ENCODE data around the gene TBCK.
A peak's percentile ranks its signal among the peaks of the same experiment; 100 is the strongest.
"Not testable (repeated sequence)": the region's sequence is repeated elsewhere in the genome, so short reads cannot be mapped to it uniquely, and the experiment has no call there.

Gene TBCK

GRCh38 chr4:106111778-106112469 is 204.1 kb downstream of the TBCK start:
- WGBS (ENCODE audit: insufficient coverage): 100% methylated on average over 2 of the region's 2 CpGs
- H3K27me3 ChIP-seq (replicated peaks in 2 of 5; ENCODE audit: control insufficient read depth in 4 of 5, insufficient read depth in 5 of 5, low read length in 4 of 5); POLR2A ChIA-PET; H3K4me3 ChIP-seq (ENCODE audit: control insufficient read depth in 1 of 7, extremely low read depth in 1 of 7, insufficient read depth in 4 of 7, low read depth in 2 of 7, low read length in 6 of 7); CTCF ChIA-PET; H3K27ac ChIP-seq (ENCODE audit: insufficient read depth in 1 of 2, low read depth in 1 of 2, low read length in 2 of 2, poor library complexity in 1 of 2, severe bottlenecking in 2 of 2); H3K4me1 ChIP-seq (ENCODE audit: control extremely low read depth in 1 of 4, control insufficient read depth in 4 of 4, insufficient read depth in 4 of 4, low read length in 3 of 4): not testable (repeated sequence)
- Histone ChIP-seq H3K9me3 (ENCODE audit: control extremely low read depth in 1 of 5, control insufficient read depth in 4 of 5, insufficient read depth in 2 of 5, low read depth in 1 of 5, low read length in 4 of 5) (peaks cover 0 to 59% (median 32%) of the 10 kb centered on the region in 5 experiments), H3K36me3 (ENCODE audit: control insufficient read depth in 4 of 4, insufficient read depth in 4 of 4, low read length in 3 of 4) (peaks cover 16 to 77% (median 26%) of the 10 kb centered on the region in 4 experiments)
- DNase-seq: peak in 2 of 3 donors; percentile 9 to 12

- H3K36me3 ChIP-seq (ENCODE audit: control insufficient read depth in 4 of 4, insufficient read depth in 4 of 4, low read length in 3 of 4): peaks cover 17 to 76% (median 28%) of the 10 kb centered on the region in 4 experiments
- H3K27me3 ChIP-seq (replicated peaks in 2 of 5; ENCODE audit: control insufficient read depth in 4 of 5, insufficient read depth in 5 of 5, low read length in 4 of 5): no peaks in the 10 kb centered on the region
- no peak overlapping the region for H3K4me3 ChIP-seq (ENCODE audit: control insufficient read depth in 1 of 7, extremely low read depth in 1 of 7, insufficient read depth in 4 of 7, low read depth in 2 of 7, low read length in 6 of 7)
- peaks cover 0 to 59% (median 32%) of the 10 kb centered on the region in 5 experiments for H3K9me3 ChIP-seq (ENCODE audit: control extremely low read depth in 1 of 5, control insufficient read depth in 4 of 5, insufficient read depth in 2 of 5, low read depth in 1 of 5, low read length in 4 of 5)
- ChIA-PET CTCF (no interaction called here), POLR2A (no interaction called here)
- no peak overlapping the region for H3K27ac ChIP-seq (ENCODE audit: insufficient read depth in 1 of 2, low read depth in 1 of 2, low read length in 2 of 2, poor library complexity in 1 of 2, severe bottlenecking in 2 of 2)
- WGBS (ENCODE audit: insufficient coverage): 97% methylated on average over 6 of the region's 6 CpGs
- H3K4me1 ChIP-seq (ENCODE audit: control extremely low read depth in 1 of 4, control insufficient read depth in 4 of 4, insufficient read depth in 4 of 4, low read length in 3 of 4): no peaks in the 10 kb centered on the region
- no peak for DNase-seq
These were observed 206.1 kb downstream of the TBCK start for GRCh38 chr4:106109929-106110328.

GRCh38 chr4:106105697-106106096 is 210.3 kb downstream of the TBCK start:
- WGBS (ENCODE audit: insufficient coverage): no CpG with 5 or more reads among the region's 4 CpGs
- no peak for DNase-seq
- ChIA-PET CTCF (no interaction called here), POLR2A (no interaction called here)
- H3K9me3 ChIP-seq (ENCODE audit: control extremely low read depth in 1 of 5, control insufficient read depth in 4 of 5, insufficient read depth in 2 of 5, low read depth in 1 of 5, low read length in 4 of 5): peaks cover 0 to 29% (median 14%) of the 10 kb centered on the region in 5 experiments
- peaks cover 6 to 56% (median 28%) of the 10 kb centered on the region in 4 experiments for H3K36me3 ChIP-seq (ENCODE audit: control insufficient read depth in 4 of 4, insufficient read depth in 4 of 4, low read length in 3 of 4)
- no peak overlapping the region for H3K27ac ChIP-seq (ENCODE audit: insufficient read depth in 1 of 2, low read depth in 1 of 2, low read length in 2 of 2, poor library complexity in 1 of 2, severe bottlenecking in 2 of 2)
- no peaks in the 10 kb centered on the region for H3K27me3 ChIP-seq (replicated peaks in 2 of 5; ENCODE audit: control insufficient read depth in 4 of 5, insufficient read depth in 5 of 5, low read length in 4 of 5)
- H3K4me1 ChIP-seq (ENCODE audit: control extremely low read depth in 1 of 4, control insufficient read depth in 4 of 4, insufficient read depth in 4 of 4, low read length in 3 of 4): no peaks in the 10 kb centered on the region
- no peak overlapping the region for H3K4me3 ChIP-seq (ENCODE audit: control insufficient read depth in 1 of 7, extremely low read depth in 1 of 7, insufficient read depth in 4 of 7, low read depth in 2 of 7, low read length in 6 of 7)

GRCh38 chr4:106104276-106104675 is 211.7 kb downstream of the TBCK start:
- no CpG with 5 or more reads among the region's 1 CpG for WGBS (ENCODE audit: insufficient coverage)
- ChIA-PET POLR2A (no interaction called here), CTCF (no interaction called here)
- peaks cover 0 to 16% (median under 1%) of the 10 kb centered on the region in 5 experiments for H3K9me3 ChIP-seq (ENCODE audit: control extremely low read depth in 1 of 5, control insufficient read depth in 4 of 5, insufficient read depth in 2 of 5, low read depth in 1 of 5, low read length in 4 of 5)
- no peaks in the 10 kb centered on the region for H3K27me3 ChIP-seq (replicated peaks in 2 of 5; ENCODE audit: control insufficient read depth in 4 of 5, insufficient read depth in 5 of 5, low read length in 4 of 5)
- H3K27ac ChIP-seq (ENCODE audit: insufficient read depth in 1 of 2, low read depth in 1 of 2, low read length in 2 of 2, poor library complexity in 1 of 2, severe bottlenecking in 2 of 2): no peak overlapping the region
- H3K4me3 ChIP-seq (ENCODE audit: control insufficient read depth in 1 of 7, extremely low read depth in 1 of 7, insufficient read depth in 4 of 7, low read depth in 2 of 7, low read length in 6 of 7): no peak overlapping the region
- peaks cover 6 to 42% (median 19%) of the 10 kb centered on the region in 4 experiments for H3K36me3 ChIP-seq (ENCODE audit: control insufficient read depth in 4 of 4, insufficient read depth in 4 of 4, low read length in 3 of 4)
- no peaks in the 10 kb centered on the region for H3K4me1 ChIP-seq (ENCODE audit: control extremely low read depth in 1 of 4, control insufficient read depth in 4 of 4, insufficient read depth in 4 of 4, low read length in 3 of 4)
- no peak for DNase-seq

- Histone ChIP-seq H3K27me3 (replicated peaks in 2 of 5; ENCODE audit: control insufficient read depth in 4 of 5, insufficient read depth in 5 of 5, low read length in 4 of 5) (no peaks in the 10 kb centered on the region), H3K4me3 (ENCODE audit: control insufficient read depth in 1 of 7, extremely low read depth in 1 of 7, insufficient read depth in 4 of 7, low read depth in 2 of 7, low read length in 6 of 7) (no peak overlapping the region), H3K4me1 (ENCODE audit: control extremely low read depth in 1 of 4, control insufficient read depth in 4 of 4, insufficient read depth in 4 of 4, low read length in 3 of 4) (no peaks in the 10 kb centered on the region), H3K9me3 (ENCODE audit: control extremely low read depth in 1 of 5, control insufficient read depth in 4 of 5, insufficient read depth in 2 of 5, low read depth in 1 of 5, low read length in 4 of 5) (peaks cover 0 to 9% (median 4%) of the 10 kb centered on the region in 5 experiments), H3K36me3 (ENCODE audit: control insufficient read depth in 4 of 4, insufficient read depth in 4 of 4, low read length in 3 of 4) (peaks cover 2 to 27% (median 6%) of the 10 kb centered on the region in 4 experiments), H3K27ac (ENCODE audit: insufficient read depth in 1 of 2, low read depth in 1 of 2, low read length in 2 of 2, poor library complexity in 1 of 2, severe bottlenecking in 2 of 2) (no peak overlapping the region)
- 100% methylated on average over 1 of the region's 1 CpG for WGBS (ENCODE audit: insufficient coverage)
- no peak for DNase-seq
- CTCF ChIA-PET: no interaction called here
- POLR2A ChIA-PET: no interaction called here
These were observed 219.6 kb downstream of the TBCK start for GRCh38 chr4:106096454-106096853.

- no peak overlapping the region for H3K4me3 ChIP-seq (ENCODE audit: control insufficient read depth in 1 of 7, extremely low read depth in 1 of 7, insufficient read depth in 4 of 7, low read depth in 2 of 7, low read length in 6 of 7)
- peaks cover 6 to 37% (median 14%) of the 10 kb centered on the region in 4 experiments for H3K36me3 ChIP-seq (ENCODE audit: control insufficient read depth in 4 of 4, insufficient read depth in 4 of 4, low read length in 3 of 4)
- H3K27me3 ChIP-seq (replicated peaks in 2 of 5; ENCODE audit: control insufficient read depth in 4 of 5, insufficient read depth in 5 of 5, low read length in 4 of 5): no peaks in the 10 kb centered on the region
- peaks cover 0 to 19% (median 12%) of the 10 kb centered on the region in 5 experiments for H3K9me3 ChIP-seq (ENCODE audit: control extremely low read depth in 1 of 5, control insufficient read depth in 4 of 5, insufficient read depth in 2 of 5, low read depth in 1 of 5, low read length in 4 of 5)
- ChIA-PET POLR2A (no interaction called here), CTCF (no interaction called here)
- no peaks in the 10 kb centered on the region for H3K4me1 ChIP-seq (ENCODE audit: control extremely low read depth in 1 of 4, control insufficient read depth in 4 of 4, insufficient read depth in 4 of 4, low read length in 3 of 4)
- H3K27ac ChIP-seq (ENCODE audit: insufficient read depth in 1 of 2, low read depth in 1 of 2, low read length in 2 of 2, poor library complexity in 1 of 2, severe bottlenecking in 2 of 2): no peak overlapping the region
- DNase-seq: no peak
- WGBS (ENCODE audit: insufficient coverage): 78% methylated on average over 1 of the region's 2 CpGs
These were observed 220.6 kb downstream of the TBCK start for GRCh38 chr4:106095408-106095807.

GRCh38 chr4:106092361-106093040 is 223.5 kb downstream of the TBCK start:
- CTCF ChIA-PET: no interaction called here
- Histone ChIP-seq H3K9me3 (ENCODE audit: control extremely low read depth in 1 of 5, control insufficient read depth in 4 of 5, insufficient read depth in 2 of 5, low read depth in 1 of 5, low read length in 4 of 5) (peaks cover 2 to 40% (median 23%) of the 10 kb centered on the region in 5 experiments), H3K27ac (ENCODE audit: insufficient read depth in 1 of 2, low read depth in 1 of 2, low read length in 2 of 2, poor library complexity in 1 of 2, severe bottlenecking in 2 of 2) (no peak overlapping the region), H3K36me3 (ENCODE audit: control insufficient read depth in 4 of 4, insufficient read depth in 4 of 4, low read length in 3 of 4) (peaks cover 10 to 60% (median 19%) of the 10 kb centered on the region in 4 experiments), H3K4me1 (ENCODE audit: control extremely low read depth in 1 of 4, control insufficient read depth in 4 of 4, insufficient read depth in 4 of 4, low read length in 3 of 4) (no peaks in the 10 kb centered on the region), H3K27me3 (replicated peaks in 2 of 5; ENCODE audit: control insufficient read depth in 4 of 5, insufficient read depth in 5 of 5, low read length in 4 of 5) (no peaks in the 10 kb centered on the region), H3K4me3 (ENCODE audit: control insufficient read depth in 1 of 7, extremely low read depth in 1 of 7, insufficient read depth in 4 of 7, low read depth in 2 of 7, low read length in 6 of 7) (no peak overlapping the region)
- 95% methylated on average over 21 of the region's 24 CpGs for WGBS (ENCODE audit: insufficient coverage)
- no peak for DNase-seq
- POLR2A ChIA-PET: no interaction called here

All from common myeloid progenitor, CD34-positive (primary cell).